ENCODE measurements around the gene UQCC2. TPM values are rescaled to one million over a fixed set of nuclear protein-coding genes. Genes with fewer than 3 reads are reported as not detected.

UQCC2 gene
- polyA plus RNA-seq, 1 of the 3 experiments (the other 2 are of a cell fraction), result 59.0 TPM

DNA sequence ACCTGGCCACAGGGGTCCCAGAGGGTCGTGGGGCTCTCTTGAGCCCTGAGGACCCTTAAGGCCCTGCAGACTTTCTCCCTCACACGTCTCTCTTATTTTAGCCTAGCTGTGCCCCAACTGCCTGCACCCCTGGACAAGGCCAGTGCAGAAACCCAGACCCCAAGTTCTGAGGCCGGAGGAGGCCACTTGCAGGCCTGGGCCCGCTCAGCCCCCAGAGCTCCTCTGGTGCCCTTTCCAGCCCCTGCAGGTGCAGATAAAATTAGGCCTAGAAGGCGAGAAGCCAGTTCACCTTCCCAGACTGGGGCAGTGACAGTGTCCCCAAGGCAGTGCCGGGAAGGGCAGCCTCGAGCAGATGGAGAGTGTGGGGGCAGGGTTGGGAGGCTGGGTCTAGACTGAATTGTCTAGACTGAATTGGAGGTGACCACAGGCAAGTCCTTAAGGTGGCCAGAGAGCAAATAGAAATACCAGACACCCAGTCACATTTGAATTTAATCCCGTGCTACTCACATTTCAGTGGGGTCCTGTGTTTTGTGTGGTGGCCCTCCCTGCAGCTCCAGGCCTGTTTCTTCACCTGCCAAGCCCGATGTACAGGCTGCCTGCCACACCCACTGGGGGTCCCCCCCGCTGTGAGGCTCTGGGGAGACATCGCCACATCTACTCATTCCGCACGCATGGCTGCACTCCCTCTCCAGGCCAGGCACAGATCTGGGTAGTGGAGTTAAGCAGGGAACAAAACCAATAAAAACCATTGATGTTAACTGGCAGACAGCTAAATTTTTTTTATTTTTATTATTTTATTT, 43.8 kb upstream of the UQCC2 start:
- H3K9me2 ChIP-seq, result no peaks in the 10 kb centered on the region
- H3K27ac ChIP-seq (ENCODE audit: low read depth in 2 of 2, low read length in 1 of 2), result no peak overlapping the region
- peaks cover 0 to 19% of the 10 kb centered on the region in 2 experiments; a peak in 1 of 4 replicates for H3K4me1 ChIP-seq (ENCODE audit: control insufficient read depth in 1 of 2, insufficient read depth in 2 of 2, low read depth in 1 of 2, low read length in 1 of 2)
- no peak overlapping the region for H3K4me3 ChIP-seq (ENCODE audit: low read depth in 2 of 2, low read length in 1 of 2)
- H3K36me3 ChIP-seq (replicated peaks in 1 of 2; ENCODE audit: control insufficient read depth in 1 of 2, insufficient read depth in 2 of 2, low read length in 1 of 2), result no peaks in the 10 kb centered on the region
- ChIA-PET CTCF (interaction anchor here (0.9 to 5.2 kb wide), 5 partner anchors 11 to 400 kb away, joined by 3 to 39 read pairs (median 5); partner anchors contain the start of gene UQCC2), POLR2A (no interaction called here)
- no peak overlapping the region for H3K4me2 ChIP-seq
- H3K27me3 ChIP-seq (ENCODE audit: insufficient read depth), result no peaks in the 10 kb centered on the region
- H3K79me2 ChIP-seq (ENCODE audit: insufficient read depth), result no peaks in the 10 kb centered on the region
- 74% methylated on average over 12 of the region's 13 CpGs for WGBS (ENCODE audit: low lambda C conversion rate)
- H3K9ac ChIP-seq, result no peak overlapping the region
- H4K20me1 ChIP-seq (ENCODE audit: insufficient read depth), result no peaks in the 10 kb centered on the region
- H2AFZ ChIP-seq (ENCODE audit: low read depth), result no peak overlapping the region
- H3F3A ChIP-seq (replicated peaks; ENCODE audit: insufficient read depth), result no peaks in the 10 kb centered on the region
- TF ChIP-seq NRF1 (IDR thresholded peaks at IDR 0.05; ENCODE audit: low read depth, low read length) (no peak), YY1 (IDR thresholded peaks at IDR 0.05; ENCODE audit: low read depth) (no peak), TAF1 (IDR thresholded peaks at IDR 0.05; ENCODE audit: borderline replicate concordance, low read depth, low read length) (no peak), SIN3A (IDR thresholded peaks at IDR 0.05; ENCODE audit: borderline replicate concordance, low read depth, low read length) (no peak), TEAD4 (IDR thresholded peaks at IDR 0.05; ENCODE audit: borderline replicate concordance, insufficient read depth) (no peak), GABPA (IDR thresholded peaks at IDR 0.05; ENCODE audit: low read depth) (no peak), EP300 (IDR thresholded peaks at IDR 0.05; ENCODE audit: borderline replicate concordance in 1 of 2, low read depth in 1 of 2, low read length in 1 of 2) (no peak), TCF12 (IDR thresholded peaks at IDR 0.05) (no peak), FOXJ3 (CRISPR knock-in tag; IDR thresholded peaks at IDR 0.05) (no peak), CHD2 (IDR thresholded peaks at IDR 0.05; ENCODE audit: low read length, partially characterized antibody) (no peak)
- TF ChIP-seq, protein P1, sequence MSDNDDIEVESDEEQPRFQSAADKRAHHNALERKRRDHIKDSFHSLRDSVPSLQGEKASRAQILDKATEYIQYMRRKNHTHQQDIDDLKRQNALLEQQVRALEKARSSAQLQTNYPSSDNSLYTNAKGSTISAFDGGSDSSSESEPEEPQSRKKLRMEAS (IDR thresholded peaks at IDR 0.05; ENCODE audit: low read depth), result no peak
- TF ChIP-seq, protein P2, sequence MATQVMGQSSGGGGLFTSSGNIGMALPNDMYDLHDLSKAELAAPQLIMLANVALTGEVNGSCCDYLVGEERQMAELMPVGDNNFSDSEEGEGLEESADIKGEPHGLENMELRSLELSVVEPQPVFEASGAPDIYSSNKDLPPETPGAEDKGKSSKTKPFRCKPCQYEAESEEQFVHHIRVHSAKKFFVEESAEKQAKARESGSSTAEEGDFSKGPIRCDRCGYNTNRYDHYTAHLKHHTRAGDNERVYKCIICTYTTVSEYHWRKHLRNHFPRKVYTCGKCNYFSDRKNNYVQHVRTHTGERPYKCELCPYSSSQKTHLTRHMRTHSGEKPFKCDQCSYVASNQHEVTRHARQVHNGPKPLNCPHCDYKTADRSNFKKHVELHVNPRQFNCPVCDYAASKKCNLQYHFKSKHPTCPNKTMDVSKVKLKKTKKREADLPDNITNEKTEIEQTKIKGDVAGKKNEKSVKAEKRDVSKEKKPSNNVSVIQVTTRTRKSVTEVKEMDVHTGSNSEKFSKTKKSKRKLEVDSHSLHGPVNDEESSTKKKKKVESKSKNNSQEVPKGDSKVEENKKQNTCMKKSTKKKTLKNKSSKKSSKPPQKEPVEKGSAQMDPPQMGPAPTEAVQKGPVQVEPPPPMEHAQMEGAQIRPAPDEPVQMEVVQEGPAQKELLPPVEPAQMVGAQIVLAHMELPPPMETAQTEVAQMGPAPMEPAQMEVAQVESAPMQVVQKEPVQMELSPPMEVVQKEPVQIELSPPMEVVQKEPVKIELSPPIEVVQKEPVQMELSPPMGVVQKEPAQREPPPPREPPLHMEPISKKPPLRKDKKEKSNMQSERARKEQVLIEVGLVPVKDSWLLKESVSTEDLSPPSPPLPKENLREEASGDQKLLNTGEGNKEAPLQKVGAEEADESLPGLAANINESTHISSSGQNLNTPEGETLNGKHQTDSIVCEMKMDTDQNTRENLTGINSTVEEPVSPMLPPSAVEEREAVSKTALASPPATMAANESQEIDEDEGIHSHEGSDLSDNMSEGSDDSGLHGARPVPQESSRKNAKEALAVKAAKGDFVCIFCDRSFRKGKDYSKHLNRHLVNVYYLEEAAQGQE (IDR thresholded peaks at IDR 0.05; ENCODE audit: low read depth, low read length), result no peak
- TF ChIP-seq, protein P3, sequence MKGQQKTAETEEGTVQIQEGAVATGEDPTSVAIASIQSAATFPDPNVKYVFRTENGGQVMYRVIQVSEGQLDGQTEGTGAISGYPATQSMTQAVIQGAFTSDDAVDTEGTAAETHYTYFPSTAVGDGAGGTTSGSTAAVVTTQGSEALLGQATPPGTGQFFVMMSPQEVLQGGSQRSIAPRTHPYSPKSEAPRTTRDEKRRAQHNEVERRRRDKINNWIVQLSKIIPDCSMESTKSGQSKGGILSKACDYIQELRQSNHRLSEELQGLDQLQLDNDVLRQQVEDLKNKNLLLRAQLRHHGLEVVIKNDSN (IDR thresholded peaks at IDR 0.05; ENCODE audit: borderline replicate concordance, low read depth), result no peak
- TF ChIP-seq, protein P4, sequence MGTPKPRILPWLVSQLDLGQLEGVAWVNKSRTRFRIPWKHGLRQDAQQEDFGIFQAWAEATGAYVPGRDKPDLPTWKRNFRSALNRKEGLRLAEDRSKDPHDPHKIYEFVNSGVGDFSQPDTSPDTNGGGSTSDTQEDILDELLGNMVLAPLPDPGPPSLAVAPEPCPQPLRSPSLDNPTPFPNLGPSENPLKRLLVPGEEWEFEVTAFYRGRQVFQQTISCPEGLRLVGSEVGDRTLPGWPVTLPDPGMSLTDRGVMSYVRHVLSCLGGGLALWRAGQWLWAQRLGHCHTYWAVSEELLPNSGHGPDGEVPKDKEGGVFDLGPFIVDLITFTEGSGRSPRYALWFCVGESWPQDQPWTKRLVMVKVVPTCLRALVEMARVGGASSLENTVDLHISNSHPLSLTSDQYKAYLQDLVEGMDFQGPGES (IDR thresholded peaks at IDR 0.05; ENCODE audit: low read depth, low read length), result no peak
- H3K9me3 ChIP-seq, result no peaks in the 10 kb centered on the region
- no peak for DNase-seq

Data from SK-N-SH (cell line).